ENCODE results near the gene TTC34.
"Not testable (repeated sequence)": the region's sequence is repeated elsewhere in the genome, so short reads cannot be mapped to it uniquely, and the experiment has no call there.

The TTC34 gene

DNA sequence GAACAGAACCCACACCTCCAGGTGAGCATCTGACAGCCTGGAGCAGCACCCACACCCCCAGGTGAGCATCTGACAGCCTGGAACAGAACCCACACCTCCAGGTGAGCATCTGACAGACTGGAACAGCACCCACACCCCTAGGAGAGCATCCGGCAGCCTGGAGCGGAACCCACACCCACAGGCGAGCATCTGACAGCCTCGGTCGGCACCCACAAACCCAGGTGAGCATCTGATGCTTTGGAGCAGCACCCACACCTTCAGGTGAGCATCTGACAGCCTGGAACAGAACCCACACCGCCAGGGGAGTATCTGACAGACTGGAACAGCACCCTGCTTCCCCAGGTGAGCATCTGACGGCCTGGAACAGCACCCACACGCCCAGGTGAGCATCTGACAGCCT lies 52.9 kb downstream of the TTC34 start:
- H3K4me3 ChIP-seq (ENCODE audit: low read length); DNase-seq (ENCODE audit: low read depth); H3K9ac ChIP-seq (ENCODE audit: low read length); H3K27me3 ChIP-seq (replicated peaks; ENCODE audit: control insufficient read depth, insufficient read depth, low read length); H3K9me3 ChIP-seq (ENCODE audit: control insufficient read depth, low read length); H3K4me1 ChIP-seq (ENCODE audit: control insufficient read depth, insufficient read depth, low read length); H3K36me3 ChIP-seq (ENCODE audit: control insufficient read depth, insufficient read depth, low read length, severe bottlenecking): not testable (repeated sequence)

DNA sequence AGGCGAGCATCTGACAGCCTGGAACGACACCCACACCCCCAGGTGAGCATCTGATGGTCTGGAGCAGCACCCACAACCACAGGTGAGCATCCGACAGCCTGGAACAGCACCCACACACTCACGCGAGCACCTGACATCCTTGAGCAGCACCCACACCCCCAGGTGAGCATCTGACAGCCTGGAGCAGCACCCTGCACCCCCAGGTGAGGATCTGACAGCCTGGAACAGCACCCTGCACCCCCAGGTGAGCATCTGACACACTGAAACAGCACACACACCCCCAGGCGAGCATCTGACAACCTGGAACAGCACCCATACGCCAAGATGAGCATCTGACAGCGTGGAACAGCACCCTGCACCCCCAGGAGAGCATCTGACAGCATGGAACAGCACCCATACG lies 106.7 kb downstream of the TTC34 start:
- not testable (repeated sequence) for H3K9me3 ChIP-seq (ENCODE audit: control insufficient read depth, low read length); DNase-seq (ENCODE audit: low read depth); H3K27me3 ChIP-seq (replicated peaks; ENCODE audit: control insufficient read depth, insufficient read depth, low read length); H3K4me3 ChIP-seq (ENCODE audit: low read length); H3K4me1 ChIP-seq (ENCODE audit: control insufficient read depth, insufficient read depth, low read length); H3K36me3 ChIP-seq (ENCODE audit: control insufficient read depth, insufficient read depth, low read length, severe bottlenecking); H3K9ac ChIP-seq (ENCODE audit: low read length)

DNA sequence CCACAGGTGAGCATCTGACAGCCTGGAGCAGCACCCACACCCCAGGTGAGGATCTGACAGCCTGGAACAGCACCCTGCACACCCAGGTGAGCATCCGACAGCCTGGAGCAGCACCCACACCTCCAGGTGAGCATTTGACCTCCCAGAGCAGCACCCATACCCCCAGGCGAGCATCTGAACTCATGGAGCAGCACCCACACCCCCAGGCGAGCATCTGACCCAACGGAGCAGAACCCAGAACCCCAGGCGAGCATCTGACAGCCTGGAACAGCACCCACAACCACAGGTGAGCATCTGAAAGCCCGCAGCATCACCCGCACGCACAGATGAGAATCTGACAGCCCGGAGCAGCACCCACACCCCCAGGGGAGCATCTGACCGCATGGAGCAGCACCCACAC lies 111.3 kb downstream of the TTC34 start:
- not testable (repeated sequence) for DNase-seq (ENCODE audit: low read depth); H3K36me3 ChIP-seq (ENCODE audit: control insufficient read depth, insufficient read depth, low read length, severe bottlenecking); H3K9me3 ChIP-seq (ENCODE audit: control insufficient read depth, low read length); H3K9ac ChIP-seq (ENCODE audit: low read length); H3K4me1 ChIP-seq (ENCODE audit: control insufficient read depth, insufficient read depth, low read length); H3K27me3 ChIP-seq (replicated peaks; ENCODE audit: control insufficient read depth, insufficient read depth, low read length); H3K4me3 ChIP-seq (ENCODE audit: low read length)

DNA sequence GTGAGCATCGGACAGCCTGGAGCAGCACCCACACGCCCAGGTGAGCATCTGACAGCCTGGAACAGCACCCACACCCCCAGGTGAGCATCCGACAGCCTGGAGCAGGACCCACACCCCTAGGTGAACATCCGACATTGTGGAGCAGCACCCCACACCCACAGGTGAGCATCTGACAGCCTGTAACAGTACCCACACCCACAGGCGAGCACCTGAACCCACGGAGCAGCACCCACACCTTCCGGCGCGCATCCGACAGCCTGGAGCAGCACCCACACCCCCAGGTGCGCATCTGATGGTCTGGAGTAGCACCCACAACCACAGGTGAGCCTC lies 113.2 kb downstream of the TTC34 start:
- not testable (repeated sequence) for DNase-seq (ENCODE audit: low read depth); H3K4me1 ChIP-seq (ENCODE audit: control insufficient read depth, insufficient read depth, low read length); H3K4me3 ChIP-seq (ENCODE audit: low read length); H3K36me3 ChIP-seq (ENCODE audit: control insufficient read depth, insufficient read depth, low read length, severe bottlenecking); H3K27me3 ChIP-seq (replicated peaks; ENCODE audit: control insufficient read depth, insufficient read depth, low read length); H3K9ac ChIP-seq (ENCODE audit: low read length); H3K9me3 ChIP-seq (ENCODE audit: control insufficient read depth, low read length)

DNA sequence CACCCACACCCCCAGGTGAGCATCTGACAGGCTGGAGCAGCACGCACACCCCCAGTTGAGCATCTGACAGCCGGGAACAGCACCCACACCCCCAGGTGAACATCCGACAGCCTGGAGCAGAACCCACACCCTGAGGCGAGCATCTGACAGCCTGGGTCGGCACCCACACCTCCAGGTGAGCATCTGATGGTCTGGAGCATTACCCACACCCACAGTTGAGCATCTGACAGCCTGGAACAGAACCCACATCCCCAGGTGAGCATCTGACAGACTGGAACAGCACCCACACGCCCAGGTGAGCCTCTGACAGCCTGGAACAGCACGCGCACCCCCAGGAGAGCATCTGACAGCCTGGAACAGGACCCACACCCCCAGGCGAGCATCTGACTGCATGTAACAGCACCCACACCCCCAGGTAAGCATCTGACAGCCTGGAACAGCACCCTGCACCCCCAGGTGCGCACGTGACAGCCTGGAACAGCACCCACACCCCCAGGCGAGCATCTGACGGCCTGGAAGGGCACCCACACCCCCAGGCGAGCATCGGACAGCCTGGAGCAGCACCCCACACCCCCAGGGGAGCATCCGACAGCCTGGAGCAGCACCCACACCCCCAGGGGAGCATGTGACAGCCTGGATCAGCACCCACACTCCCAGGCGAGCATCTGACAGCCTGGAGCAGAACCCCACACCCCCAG lies 113.7 kb downstream of the TTC34 start:
- DNase-seq (ENCODE audit: low read depth), result not testable (repeated sequence)

DNA sequence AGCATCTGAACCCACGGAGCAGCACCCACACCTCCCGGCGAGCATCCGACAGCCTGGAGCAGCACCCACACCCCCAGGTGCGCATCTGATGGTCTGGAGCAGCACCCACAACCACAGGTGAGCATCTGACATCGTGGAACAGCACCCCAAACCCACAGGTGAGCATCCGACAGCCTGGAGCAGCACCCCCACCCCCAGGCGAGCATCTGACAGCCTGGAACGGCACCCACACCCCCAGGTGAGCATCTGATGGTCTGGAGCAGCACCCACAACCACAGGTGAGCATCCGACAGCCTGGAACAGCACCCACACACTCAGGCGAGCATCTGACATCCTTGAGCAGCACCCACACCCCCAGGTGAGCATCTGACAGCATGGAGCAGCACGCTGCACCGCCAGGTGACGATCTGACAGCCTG lies 114.3 kb downstream of the TTC34 start:
- not testable (repeated sequence) for H3K9me3 ChIP-seq (ENCODE audit: control insufficient read depth, low read length); H3K27me3 ChIP-seq (replicated peaks; ENCODE audit: control insufficient read depth, insufficient read depth, low read length); H3K9ac ChIP-seq (ENCODE audit: low read length); H3K4me3 ChIP-seq (ENCODE audit: low read length); H3K36me3 ChIP-seq (ENCODE audit: control insufficient read depth, insufficient read depth, low read length, severe bottlenecking); DNase-seq (ENCODE audit: low read depth); H3K4me1 ChIP-seq (ENCODE audit: control insufficient read depth, insufficient read depth, low read length)

More for the DNA sequence above, 113.7 kb downstream of the TTC34 start:
- H3K36me3 ChIP-seq (ENCODE audit: control insufficient read depth, insufficient read depth, low read length, severe bottlenecking); H3K4me1 ChIP-seq (ENCODE audit: control insufficient read depth, insufficient read depth, low read length); H3K9ac ChIP-seq (ENCODE audit: low read length); H3K9me3 ChIP-seq (ENCODE audit: control insufficient read depth, low read length); H3K4me3 ChIP-seq (ENCODE audit: low read length); H3K27me3 ChIP-seq (replicated peaks; ENCODE audit: control insufficient read depth, insufficient read depth, low read length): not testable (repeated sequence)

DNA sequence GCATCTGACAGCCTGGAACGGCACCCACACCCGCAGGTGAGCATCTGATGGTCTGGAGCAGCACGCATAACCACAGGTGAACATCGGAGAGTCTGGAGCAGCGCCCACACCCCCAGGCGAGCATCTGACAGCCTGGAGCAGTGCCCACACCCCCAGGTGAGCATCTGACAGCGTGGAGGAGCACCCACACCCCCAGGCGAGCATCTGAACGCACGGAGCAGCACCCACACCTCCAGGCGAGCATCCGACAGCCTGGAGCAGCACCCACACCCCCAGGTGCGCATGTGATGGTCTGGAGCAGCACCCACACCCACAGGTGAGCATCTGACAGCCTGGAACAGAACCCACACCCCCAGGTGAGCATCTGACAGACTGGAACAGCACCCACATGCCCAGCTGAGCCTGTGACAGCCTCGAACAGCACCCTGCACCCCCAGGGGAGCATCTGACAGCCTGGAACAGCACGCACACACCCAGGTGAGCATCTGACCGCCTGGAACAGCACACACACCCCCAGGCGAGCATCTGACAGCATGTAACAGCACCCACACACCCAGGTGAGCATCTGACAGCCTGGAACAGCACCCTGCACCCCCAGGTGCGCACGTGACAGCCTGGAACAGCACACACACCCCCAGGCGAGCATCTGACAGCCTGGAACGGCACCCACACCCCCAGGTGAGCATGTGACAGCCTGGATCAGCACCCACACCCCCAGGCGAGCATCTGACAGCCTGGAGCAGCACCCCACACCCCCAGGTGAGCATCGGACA lies 115.2 kb downstream of the TTC34 start:
- H3K4me3 ChIP-seq (ENCODE audit: low read length); H3K9me3 ChIP-seq (ENCODE audit: control insufficient read depth, low read length); H3K36me3 ChIP-seq (ENCODE audit: control insufficient read depth, insufficient read depth, low read length, severe bottlenecking); H3K4me1 ChIP-seq (ENCODE audit: control insufficient read depth, insufficient read depth, low read length); H3K27me3 ChIP-seq (replicated peaks; ENCODE audit: control insufficient read depth, insufficient read depth, low read length); DNase-seq (ENCODE audit: low read depth); H3K9ac ChIP-seq (ENCODE audit: low read length): not testable (repeated sequence)

DNA sequence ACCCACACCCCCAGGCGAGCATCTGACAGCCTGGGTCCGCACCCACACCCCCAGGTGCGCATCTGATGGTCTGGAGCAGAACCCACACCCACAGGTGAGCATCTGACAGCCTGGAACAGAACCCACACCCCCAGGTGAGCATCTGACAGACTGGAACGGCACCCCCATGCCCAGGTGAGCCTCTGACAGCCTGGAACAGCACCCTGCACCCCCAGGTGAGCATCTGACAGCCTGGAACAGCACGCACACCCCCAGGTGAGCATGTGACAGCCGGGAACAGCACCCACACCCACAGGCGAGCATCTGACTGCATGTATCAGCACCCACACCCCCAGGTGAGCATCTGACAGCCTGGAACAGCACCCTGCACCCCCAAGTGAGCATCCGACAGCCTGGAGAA lies 115.8 kb downstream of the TTC34 start:
- not testable (repeated sequence) for H3K9ac ChIP-seq (ENCODE audit: low read length); H3K36me3 ChIP-seq (ENCODE audit: control insufficient read depth, insufficient read depth, low read length, severe bottlenecking); H3K4me1 ChIP-seq (ENCODE audit: control insufficient read depth, insufficient read depth, low read length); H3K9me3 ChIP-seq (ENCODE audit: control insufficient read depth, low read length); H3K27me3 ChIP-seq (replicated peaks; ENCODE audit: control insufficient read depth, insufficient read depth, low read length); DNase-seq (ENCODE audit: low read depth); H3K4me3 ChIP-seq (ENCODE audit: low read length)

DNA sequence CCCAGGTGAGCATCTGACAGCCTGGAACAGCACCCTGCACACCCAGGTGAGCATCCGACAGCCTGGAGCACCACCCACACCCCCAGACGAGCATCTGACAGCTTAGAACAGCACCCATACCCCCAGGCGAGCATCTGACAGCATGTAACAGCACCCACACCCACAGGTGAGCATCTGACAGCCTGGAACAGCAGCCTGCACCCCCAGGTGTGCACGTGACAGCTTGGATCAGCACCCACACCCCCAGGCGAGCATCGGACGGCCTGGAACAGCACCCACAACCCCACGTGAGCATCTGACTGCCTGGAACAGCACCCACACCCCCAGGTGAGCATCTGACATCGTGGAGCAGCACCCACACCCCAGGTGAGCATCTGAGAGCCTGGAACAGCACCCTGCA lies 116.6 kb downstream of the TTC34 start:
- not testable (repeated sequence) for H3K4me3 ChIP-seq (ENCODE audit: low read length); DNase-seq (ENCODE audit: low read depth)

DNA sequence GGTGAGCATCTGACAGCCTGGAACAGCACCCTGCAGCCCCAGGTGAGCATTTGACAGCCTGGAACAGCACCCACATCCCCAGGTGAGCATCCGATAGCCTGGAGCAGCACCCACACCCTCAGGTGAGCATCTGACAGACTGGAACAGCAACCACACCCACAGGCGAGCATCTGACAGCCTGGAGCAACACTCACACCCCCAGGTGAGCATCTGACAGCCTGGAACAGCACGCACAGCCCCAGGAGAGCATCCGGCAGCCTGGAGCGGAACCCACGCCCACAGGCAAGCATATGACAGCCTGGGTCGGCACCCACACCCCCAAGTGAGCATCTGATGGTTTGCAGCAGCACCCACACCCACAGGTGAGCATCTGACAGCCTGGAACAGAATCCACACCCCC lies 117.5 kb downstream of the TTC34 start:
- not testable (repeated sequence) for H3K4me3 ChIP-seq (ENCODE audit: low read length); DNase-seq (ENCODE audit: low read depth); H3K36me3 ChIP-seq (ENCODE audit: control insufficient read depth, insufficient read depth, low read length, severe bottlenecking); H3K9me3 ChIP-seq (ENCODE audit: control insufficient read depth, low read length); H3K9ac ChIP-seq (ENCODE audit: low read length); H3K27me3 ChIP-seq (replicated peaks; ENCODE audit: control insufficient read depth, insufficient read depth, low read length); H3K4me1 ChIP-seq (ENCODE audit: control insufficient read depth, insufficient read depth, low read length)

More for the DNA sequence above, 116.6 kb downstream of the TTC34 start:
- H3K9me3 ChIP-seq (ENCODE audit: control insufficient read depth, low read length); H3K36me3 ChIP-seq (ENCODE audit: control insufficient read depth, insufficient read depth, low read length, severe bottlenecking); H3K9ac ChIP-seq (ENCODE audit: low read length); H3K27me3 ChIP-seq (replicated peaks; ENCODE audit: control insufficient read depth, insufficient read depth, low read length); H3K4me1 ChIP-seq (ENCODE audit: control insufficient read depth, insufficient read depth, low read length): not testable (repeated sequence)

DNA sequence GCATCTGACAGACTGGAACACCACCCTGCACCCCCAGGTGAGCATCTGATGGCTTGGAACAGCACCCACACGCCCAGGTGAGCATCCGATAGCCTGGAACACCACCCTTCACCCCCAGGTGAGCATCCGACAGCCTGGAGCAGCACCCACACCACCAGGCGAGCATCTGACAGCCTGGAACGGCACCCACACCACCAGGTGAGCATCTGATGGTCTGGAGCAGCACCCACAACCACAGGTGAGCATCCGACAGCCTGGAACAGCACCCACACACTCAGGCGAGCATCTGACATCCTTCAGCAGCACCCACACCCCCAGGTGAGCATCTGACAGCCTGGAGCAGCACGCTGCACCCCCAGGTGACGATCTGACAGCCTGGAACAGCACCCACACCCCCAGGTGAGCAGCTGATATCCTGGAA lies 118.2 kb downstream of the TTC34 start:
- DNase-seq (ENCODE audit: low read depth); H3K4me1 ChIP-seq (ENCODE audit: control insufficient read depth, insufficient read depth, low read length); H3K27me3 ChIP-seq (replicated peaks; ENCODE audit: control insufficient read depth, insufficient read depth, low read length); H3K9me3 ChIP-seq (ENCODE audit: control insufficient read depth, low read length); H3K36me3 ChIP-seq (ENCODE audit: control insufficient read depth, insufficient read depth, low read length, severe bottlenecking); H3K9ac ChIP-seq (ENCODE audit: low read length); H3K4me3 ChIP-seq (ENCODE audit: low read length): not testable (repeated sequence)

DNA sequence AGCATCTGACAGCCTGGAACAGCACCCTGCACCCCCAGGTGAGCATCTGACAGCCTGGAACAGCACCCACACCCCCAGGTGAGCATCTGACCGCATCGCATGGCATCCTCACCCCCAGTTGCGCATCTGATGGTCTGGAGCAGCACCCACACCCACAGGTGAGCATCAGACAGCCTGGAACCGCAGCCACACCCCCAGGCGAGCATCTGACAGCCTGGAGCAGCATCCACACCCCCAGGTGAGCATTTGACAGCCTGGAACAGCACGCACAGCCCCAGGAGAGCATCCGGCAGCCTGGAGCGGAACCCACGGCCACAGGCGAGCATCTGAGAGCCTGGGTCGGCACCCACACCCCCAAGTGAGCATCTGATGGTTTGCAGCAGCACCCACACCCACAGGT lies 118.6 kb downstream of the TTC34 start:
- H3K4me1 ChIP-seq (ENCODE audit: control insufficient read depth, insufficient read depth, low read length); DNase-seq (ENCODE audit: low read depth); H3K27me3 ChIP-seq (replicated peaks; ENCODE audit: control insufficient read depth, insufficient read depth, low read length); H3K9ac ChIP-seq (ENCODE audit: low read length); H3K4me3 ChIP-seq (ENCODE audit: low read length); H3K9me3 ChIP-seq (ENCODE audit: control insufficient read depth, low read length); H3K36me3 ChIP-seq (ENCODE audit: control insufficient read depth, insufficient read depth, low read length, severe bottlenecking): not testable (repeated sequence)
